T-helper 2 cell (primary cell): ENCODE results near the gene RNF166.

Source experiments
- DNase-seq, 5 experiments: peaks; one replicate each; pipeline versions ENCODE4 v3.0.0 to v3.0.0-alpha.2; 2012 to 2022

The RNF166 gene

DNA sequence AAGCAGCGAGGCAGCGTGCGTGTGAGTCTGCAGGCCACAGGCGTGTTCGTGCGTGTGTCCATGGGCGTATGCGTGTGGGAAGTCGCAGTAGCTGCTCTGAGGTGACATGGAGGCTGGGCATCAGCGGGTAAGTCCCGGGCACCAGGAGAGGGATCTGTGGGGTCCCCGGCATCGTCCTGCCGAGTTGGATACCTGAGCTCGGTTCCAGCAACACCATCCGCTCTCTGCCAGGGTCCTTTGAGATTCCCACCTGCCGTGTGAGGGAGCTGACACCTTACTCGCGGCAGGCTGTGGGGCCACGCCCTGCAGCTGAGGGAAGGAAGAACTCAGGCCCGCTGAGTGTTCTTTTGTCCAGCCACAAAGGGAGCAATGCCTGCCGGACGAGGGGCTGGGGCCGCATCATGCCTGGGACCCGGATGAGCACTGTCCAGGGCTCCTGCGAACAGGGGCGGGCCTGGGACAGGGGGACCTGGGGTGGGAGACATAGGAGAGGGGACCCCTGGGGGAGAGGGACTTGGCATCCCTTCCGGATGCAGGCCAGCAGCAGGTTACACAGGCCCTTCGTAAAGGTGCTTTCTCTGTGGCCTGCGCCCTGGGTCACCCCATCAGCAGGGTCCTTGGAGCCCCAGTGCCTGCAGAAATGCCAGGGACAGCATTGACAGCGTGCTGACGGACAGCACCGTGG, 14.9 kb downstream of the RNF166 start:
- DNase-seq, result no peak

DNA sequence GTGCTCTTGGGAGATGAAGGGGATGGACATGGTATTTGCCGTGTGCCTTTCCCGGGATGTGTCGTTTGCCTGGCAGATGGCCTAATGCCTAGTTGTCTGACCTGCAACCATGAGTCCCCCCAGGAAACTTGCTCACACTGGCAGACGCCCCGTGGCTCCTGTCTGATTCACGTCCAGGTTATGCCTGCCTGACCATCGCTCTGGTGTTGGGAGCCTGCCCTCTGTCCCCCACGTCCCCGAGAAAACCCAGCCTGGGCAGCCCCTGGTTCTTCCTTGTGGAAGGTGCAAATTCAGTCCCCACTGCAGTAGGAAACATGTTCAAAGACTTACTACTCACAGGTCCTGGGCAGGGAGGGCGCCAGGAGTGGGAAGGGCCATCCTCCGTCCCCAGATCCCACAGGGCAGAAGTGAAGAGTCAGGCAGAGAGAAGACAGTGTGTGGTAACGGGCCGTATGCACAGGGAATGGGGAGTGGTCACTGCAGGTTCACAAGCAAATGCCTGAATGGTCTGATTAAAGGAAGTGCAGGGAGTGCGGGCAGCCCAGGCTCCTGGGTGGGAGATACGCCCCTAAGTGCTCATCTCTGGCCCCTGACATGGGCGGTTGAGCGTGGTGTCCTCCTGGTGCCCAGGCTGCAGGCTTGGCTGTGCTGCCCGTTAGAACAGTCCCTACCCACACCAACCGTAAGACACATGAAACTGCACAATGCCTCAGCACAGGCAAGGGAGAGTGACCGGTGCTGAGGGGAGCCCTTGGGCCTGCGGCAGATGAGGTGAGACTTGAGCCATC, 15.7 kb downstream of the RNF166 start:
- no peak for DNase-seq

DNA sequence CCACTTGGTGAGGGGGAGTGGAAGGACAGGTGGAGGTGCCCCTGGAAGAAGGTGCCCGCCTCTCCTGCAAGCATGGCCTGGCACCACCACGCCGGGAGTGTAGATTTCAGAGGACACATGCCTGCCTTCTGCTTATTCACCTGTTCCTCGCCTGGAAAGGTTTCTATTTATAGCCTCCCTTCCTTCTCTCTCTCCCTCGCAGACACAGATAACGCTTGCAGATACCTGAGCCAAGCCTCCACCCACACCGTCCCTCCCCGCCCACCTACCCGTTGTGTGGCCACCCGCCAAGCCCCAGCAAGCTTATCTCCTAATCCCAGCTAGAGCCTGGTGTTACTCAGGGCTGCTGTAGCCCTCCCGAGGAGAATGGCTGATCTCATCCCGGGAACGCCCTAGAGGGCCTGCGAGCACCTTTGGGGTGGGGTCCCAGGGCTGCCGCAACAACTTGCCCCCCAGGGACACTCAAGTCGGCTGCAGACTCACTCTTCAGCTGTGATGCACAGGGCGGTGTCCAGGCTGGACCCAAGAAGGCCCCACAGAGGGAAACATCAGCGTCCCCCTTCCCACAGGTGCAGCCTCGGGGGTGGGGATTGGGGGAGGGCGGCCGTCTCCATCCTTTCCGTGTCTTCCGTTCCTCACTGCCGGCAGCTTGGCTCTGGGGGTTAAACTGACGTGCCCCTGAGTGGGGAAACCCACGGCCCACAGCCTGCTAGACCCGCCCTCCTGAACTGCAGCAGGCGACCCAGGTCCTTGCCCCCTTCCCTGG, 18.0 kb downstream of the RNF166 start:
- no peak for DNase-seq

DNA sequence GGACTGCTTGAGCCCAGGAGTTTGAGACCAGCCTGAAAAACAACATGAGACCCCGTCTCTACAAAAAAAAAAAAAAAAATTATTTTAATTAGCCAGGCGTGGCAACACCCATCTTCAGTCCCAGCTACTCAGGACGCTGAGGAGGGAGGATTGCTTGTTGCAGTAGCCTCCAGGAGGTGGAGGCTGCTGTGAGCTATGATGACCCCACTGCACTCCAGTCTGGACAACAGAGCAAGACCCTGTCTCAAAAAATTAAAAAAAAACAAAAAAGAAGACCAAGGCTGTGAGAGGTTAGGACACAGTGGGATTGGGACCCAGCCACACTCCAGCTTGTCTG, 18.6 kb downstream of the RNF166 start:
- no peak for DNase-seq

DNA sequence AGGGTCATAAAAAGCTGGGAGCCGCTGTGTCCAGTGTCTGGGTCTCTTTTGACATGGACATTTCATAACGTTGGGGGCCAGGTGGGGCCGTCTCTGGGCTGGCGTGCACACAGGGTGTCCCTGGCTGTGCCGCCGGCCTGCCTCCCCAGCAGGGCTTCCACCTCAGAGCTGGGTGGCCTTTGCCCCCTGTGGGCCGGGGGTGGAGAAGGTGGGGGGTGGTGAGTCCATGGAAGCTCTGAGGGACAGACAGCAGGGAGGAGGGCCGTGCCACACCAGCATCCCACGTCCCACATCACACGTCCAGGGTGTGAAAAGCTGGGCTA, 19.0 kb downstream of the RNF166 start:
- DNase-seq, result no peak

GRCh38 chr16:88686439-88687253, 19.6 kb downstream of the RNF166 start, which contains the start of gene SNAI3:
TSS of gene SNAI3 (minus strand) at chr16:88686507. CDS start at chr16:88686406, 101 bp downstream.
- peak; percentile 75 to 84 (median 80) for DNase-seq

DNA sequence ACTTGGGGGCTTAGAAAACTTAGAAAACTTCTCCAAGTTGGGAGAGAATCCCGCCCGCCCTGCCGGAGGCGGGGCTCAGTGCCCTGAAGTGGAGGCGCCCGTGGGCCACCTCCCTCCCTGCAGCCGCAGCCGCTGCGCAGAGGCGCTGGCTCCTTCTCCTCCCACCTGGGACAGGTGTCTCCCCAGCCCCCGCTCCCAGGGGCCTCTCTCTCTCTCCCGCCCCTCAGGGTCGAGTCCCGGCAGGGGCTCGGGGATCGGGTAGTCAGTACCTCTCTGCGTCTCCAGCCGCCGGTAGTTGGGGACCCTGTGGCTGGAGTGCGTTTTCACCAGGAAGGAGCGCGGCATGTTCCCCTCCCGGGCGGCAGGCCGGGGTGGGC, 20.2 kb downstream of the RNF166 start:
- DNase-seq, result peak in 3 of 5 experiments; percentile 41 to 50 (median 48)

GRCh38 chr16:88685156-88686061, 20.8 kb downstream of the RNF166 start:
- peak in 4 of 5 experiments; percentile 38 to 56 (median 46) for DNase-seq

- DNase-seq, result no peak
Measured at GRCh38 chr16:88684569-88685155, 21.5 kb downstream of the RNF166 start.

GRCh38 chr16:88681709-88682451, 24.3 kb downstream of the RNF166 start:
- peak in 3 of 5 experiments; percentile 47 to 88 (median 53) for DNase-seq

DNA sequence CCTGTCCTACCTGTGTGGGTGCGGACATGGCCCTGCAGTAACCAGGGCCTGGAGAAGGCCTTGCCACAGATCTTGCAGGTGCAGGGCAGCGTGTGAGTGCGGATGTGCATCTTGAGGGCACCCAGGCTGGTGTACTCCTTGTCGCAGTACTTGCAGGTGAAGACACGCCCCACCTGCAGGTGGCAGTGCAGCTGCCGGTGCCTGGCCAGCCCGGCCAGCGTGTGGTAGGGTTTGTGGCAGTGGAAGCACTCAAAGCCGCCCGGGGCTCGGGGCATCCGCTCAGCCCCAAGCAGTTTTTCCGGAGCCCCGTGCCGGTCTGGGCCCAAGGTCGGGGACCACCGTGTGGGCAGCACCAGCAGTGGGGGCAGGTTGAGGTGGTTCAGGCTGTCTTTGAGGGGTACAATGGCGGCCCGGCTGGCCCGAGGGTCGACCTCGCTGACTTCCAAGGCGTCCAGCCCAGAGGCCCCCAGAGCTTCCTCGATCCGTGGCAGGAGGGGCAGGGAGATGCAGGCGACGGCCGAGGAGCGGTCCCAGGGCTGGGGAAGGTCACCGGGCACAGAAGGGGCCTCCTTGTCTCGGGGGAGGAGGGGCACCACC, 25.0 kb downstream of the RNF166 start:
- DNase-seq, result peak in 3 of 5 experiments; percentile 39 to 76 (median 43)

- no peak for DNase-seq
Measured at GRCh38 chr16:88680554-88681083, 25.6 kb downstream of the RNF166 start.

- DNase-seq, result no peak
Measured at GRCh38 chr16:88678224-88678979, 27.8 kb downstream of the RNF166 start.

DNA sequence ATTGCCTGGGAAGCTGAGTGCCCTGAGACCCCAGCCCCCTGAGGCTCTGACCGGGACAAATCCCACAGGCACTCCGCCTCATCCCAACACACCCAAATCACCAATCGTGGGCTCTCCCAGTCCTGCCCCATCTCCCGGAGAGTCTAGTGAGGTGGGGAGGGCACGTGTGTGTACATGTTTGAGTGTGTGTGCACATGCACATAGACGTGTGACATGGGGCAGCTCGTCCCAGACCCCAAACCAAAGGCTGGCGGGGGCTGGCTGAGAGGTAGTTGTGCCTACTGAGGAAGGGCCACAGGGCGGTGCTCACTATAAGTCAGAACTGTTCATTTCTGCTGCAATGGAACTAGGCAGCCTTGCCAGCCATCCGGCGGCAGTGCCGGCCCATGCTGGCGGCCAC, 28.5 kb downstream of the RNF166 start:
- no peak for DNase-seq

- no peak for DNase-seq
Measured at GRCh38 chr16:88676502-88677242, 29.5 kb downstream of the RNF166 start.

GRCh38 chr16:88673716-88674379, 32.4 kb downstream of the RNF166 start:
- DNase-seq, result no peak

GRCh38 chr16:88672776-88673175, 33.4 kb downstream of the RNF166 start:
- DNase-seq, result no peak

DNA sequence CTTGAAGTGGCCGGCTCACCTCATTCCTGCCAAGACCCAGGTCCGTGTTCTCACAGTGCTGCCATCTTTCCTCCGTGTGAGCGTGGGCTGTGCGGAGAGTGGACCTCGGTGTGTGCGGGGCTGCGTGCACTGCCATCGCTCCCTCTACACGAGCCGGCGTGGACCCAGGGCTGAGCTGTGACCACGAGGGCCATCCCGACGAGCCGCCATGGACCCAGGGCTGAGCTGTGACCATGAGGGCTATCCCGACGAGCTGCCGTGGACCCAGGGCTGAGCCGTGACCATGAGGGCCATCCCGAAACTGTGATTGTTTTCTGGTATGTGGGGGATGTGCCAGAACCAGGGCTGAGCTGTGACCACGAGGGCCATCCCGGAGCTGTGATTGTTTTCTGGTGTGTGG, 34.4 kb downstream of the RNF166 start:
- DNase-seq, result no peak
